T-helper 17 cell (primary cell): ENCODE results near the gene TYMP. TPM values are rescaled to one million over a fixed set of nuclear protein-coding genes. Genes with fewer than 3 reads are reported as not detected.

Experiments
- ATAC-seq: fragments of 150-1000 bp; cut with Tn5 transposase; 2 replicates; pipeline ENCODE4 v1.10.0; 2021; ENCODE audit warnings: mild to moderate bottlenecking, moderate library complexity
- DNase-seq, 3 donors: peaks; one replicate each; pipeline versions ENCODE4 v3.0.0 to v3.0.0-alpha.2; 2020 to 2021
- H3K9me3 ChIP-seq: one replicate; pipeline ENCODE4 v1.7.0; 2013; ENCODE audit warnings: low read length, mild to moderate bottlenecking; ENCODE audit not compliant: control insufficient read depth, poor library complexity, severe bottlenecking
- H3K27ac Mint-ChIP-seq: one replicate; pipeline ENCODE4 v1.8.0; 2022; ENCODE audit warnings: mild to moderate bottlenecking, moderate library complexity, mixed read lengths
- H3K27me3 Mint-ChIP-seq: one replicate; pipeline ENCODE4 v1.8.0; 2022; ENCODE audit warnings: mixed read lengths
- H3K36me3 Mint-ChIP-seq: one replicate; pipeline ENCODE4 v1.8.0; 2022; ENCODE audit warnings: low read depth, mixed read lengths
- H3K4me1 Mint-ChIP-seq: one replicate; pipeline ENCODE4 v1.8.0; 2022; ENCODE audit warnings: mild to moderate bottlenecking, mixed read lengths
- H3K4me3 Mint-ChIP-seq: one replicate; pipeline ENCODE4 v1.8.0; 2022; ENCODE audit warnings: mild to moderate bottlenecking, moderate library complexity, mixed read lengths
- total RNA-seq, 4 donors: library from RNA in 2 of 4; stranded (reverse) in 2 of 4; gene quantifications; one replicate each; pipeline ENCODE4 v1.2.3 and lab custom pipeline; 2022 to 2026

TYMP gene
- total RNA-seq, 2 donors from 2014 or later, result 22.3 to 25.9 TPM

DNA sequence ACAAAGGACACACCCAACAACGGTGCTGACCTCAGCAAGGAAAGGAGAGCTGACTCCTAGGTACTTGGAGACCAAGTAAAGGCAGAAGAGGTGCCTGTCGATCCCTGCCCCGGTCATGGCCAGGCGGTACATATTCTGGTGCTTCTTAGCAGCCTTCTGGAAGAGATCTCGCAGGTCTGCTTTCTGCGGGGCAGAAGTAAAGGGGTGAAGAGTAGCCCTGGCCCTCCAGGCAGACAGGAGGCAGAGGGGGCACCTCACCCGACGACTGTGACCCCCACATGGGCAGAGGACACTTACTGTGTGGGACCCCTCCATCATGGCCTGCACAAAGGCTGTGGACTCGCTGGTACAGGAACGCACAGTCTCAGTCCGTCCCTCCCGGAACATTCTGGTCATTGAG, 41.0 kb upstream of the TYMP start:
- H3K4me3 Mint-ChIP-seq, result no peak overlapping the region
- H3K36me3 Mint-ChIP-seq, result no peaks in the 10 kb centered on the region
- H3K27me3 Mint-ChIP-seq, result no peaks in the 10 kb centered on the region
- DNase-seq (no peak), ATAC-seq (no peak)
- H3K9me3 ChIP-seq, result no peaks in the 10 kb centered on the region
- H3K27ac Mint-ChIP-seq, result no peak overlapping the region
- H3K4me1 Mint-ChIP-seq, result peaks cover 4% of the 10 kb centered on the region

DNA sequence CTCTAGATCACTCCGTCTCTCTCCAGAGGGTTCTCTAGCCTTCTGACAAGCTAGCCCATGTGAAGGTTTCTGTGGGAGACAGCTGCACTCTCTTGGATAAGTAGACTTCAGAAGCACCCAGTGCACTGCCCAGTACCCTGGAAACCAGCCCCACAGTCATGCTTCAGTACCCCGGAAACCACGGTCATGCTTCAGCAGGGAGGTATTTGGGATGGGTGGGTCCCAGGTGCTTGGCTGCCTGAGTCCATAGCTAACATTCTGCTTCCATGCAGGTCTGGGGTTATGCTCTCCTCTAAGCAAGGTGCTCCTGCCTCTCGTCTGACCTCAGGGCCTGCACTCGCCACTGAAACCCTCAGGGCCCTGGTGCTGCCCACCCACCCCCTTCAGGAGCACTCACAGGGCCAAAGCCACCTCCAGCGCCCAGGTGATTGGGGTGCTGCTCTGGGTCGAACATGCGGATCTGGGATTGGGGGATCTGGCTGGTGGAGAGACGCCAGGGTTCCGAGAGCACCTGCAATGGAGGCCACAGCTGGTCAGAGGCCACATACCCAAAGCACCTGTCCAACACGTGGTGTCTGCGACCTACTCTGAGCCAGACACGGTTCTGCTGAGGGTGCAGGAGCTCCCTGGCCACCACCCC, 40.2 kb upstream of the TYMP start:
- no peak for DNase-seq
- no peak overlapping the region for H3K27ac Mint-ChIP-seq
- H3K27me3 Mint-ChIP-seq, result no peaks in the 10 kb centered on the region
- H3K9me3 ChIP-seq, result no peaks in the 10 kb centered on the region
- H3K4me1 Mint-ChIP-seq, result peaks cover 4% of the 10 kb centered on the region
- no peaks in the 10 kb centered on the region for H3K36me3 Mint-ChIP-seq
- H3K4me3 Mint-ChIP-seq, result no peak overlapping the region
- ATAC-seq, result no peak

DNA sequence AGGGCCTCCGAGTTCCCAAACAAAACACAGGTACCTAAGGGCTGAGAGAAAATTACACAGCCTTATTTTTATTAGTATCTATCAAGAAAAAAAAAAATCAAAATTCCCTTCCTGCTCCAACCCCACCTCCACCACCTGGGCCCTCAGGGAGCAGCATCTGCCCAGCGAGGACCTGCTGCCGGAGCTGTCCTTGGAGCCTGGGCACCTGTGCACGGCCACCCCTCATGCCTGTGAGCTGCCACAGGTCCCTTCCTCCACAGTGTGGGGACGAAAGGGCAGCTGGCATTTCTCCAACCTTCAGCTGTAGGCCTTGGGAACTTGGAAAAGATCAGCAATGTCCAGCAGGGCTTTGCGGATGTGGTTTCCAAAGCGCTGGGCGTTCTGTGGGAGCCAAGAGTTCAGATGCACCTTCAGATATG, 39.2 kb upstream of the TYMP start:
- no peaks in the 10 kb centered on the region for H3K27me3 Mint-ChIP-seq
- DNase-seq, result no peak
- no peak for ATAC-seq
- H3K4me1 Mint-ChIP-seq, result peaks cover 4% of the 10 kb centered on the region
- H3K27ac Mint-ChIP-seq, result no peak overlapping the region
- H3K9me3 ChIP-seq, result no peaks in the 10 kb centered on the region
- no peaks in the 10 kb centered on the region for H3K36me3 Mint-ChIP-seq
- no peak overlapping the region for H3K4me3 Mint-ChIP-seq

- no peak for DNase-seq
- H3K27me3 Mint-ChIP-seq, result no peaks in the 10 kb centered on the region
- H3K9me3 ChIP-seq, result no peaks in the 10 kb centered on the region
- no peak overlapping the region for H3K27ac Mint-ChIP-seq
- peaks cover 5% of the 10 kb centered on the region for H3K4me1 Mint-ChIP-seq
- H3K36me3 Mint-ChIP-seq, result no peaks in the 10 kb centered on the region
- no peak overlapping the region for H3K4me3 Mint-ChIP-seq
- ATAC-seq, result no peak
Measured at GRCh38 chr22:50568626-50569025, 38.8 kb upstream of the TYMP start.

- Mint-ChIP-seq H3K27ac (no peak overlapping the region), H3K4me3 (no peak overlapping the region), H3K4me1 (peaks cover 13% of the 10 kb centered on the region), H3K36me3 (no peaks in the 10 kb centered on the region), H3K27me3 (no peaks in the 10 kb centered on the region)
- DNase-seq (no peak), ATAC-seq (no peak)
- no peaks in the 10 kb centered on the region for H3K9me3 ChIP-seq
Measured at GRCh38 chr22:50567721-50568252, 38.0 kb upstream of the TYMP start.

GRCh38 chr22:50564289-50564688, 34.5 kb upstream of the TYMP start:
- Mint-ChIP-seq H3K4me3 (no peak overlapping the region), H3K36me3 (no peaks in the 10 kb centered on the region), H3K4me1 (peaks cover 26% of the 10 kb centered on the region), H3K27me3 (no peaks in the 10 kb centered on the region), H3K27ac (no peak overlapping the region)
- ATAC-seq (no peak), DNase-seq (no peak)
- no peaks in the 10 kb centered on the region for H3K9me3 ChIP-seq

DNA sequence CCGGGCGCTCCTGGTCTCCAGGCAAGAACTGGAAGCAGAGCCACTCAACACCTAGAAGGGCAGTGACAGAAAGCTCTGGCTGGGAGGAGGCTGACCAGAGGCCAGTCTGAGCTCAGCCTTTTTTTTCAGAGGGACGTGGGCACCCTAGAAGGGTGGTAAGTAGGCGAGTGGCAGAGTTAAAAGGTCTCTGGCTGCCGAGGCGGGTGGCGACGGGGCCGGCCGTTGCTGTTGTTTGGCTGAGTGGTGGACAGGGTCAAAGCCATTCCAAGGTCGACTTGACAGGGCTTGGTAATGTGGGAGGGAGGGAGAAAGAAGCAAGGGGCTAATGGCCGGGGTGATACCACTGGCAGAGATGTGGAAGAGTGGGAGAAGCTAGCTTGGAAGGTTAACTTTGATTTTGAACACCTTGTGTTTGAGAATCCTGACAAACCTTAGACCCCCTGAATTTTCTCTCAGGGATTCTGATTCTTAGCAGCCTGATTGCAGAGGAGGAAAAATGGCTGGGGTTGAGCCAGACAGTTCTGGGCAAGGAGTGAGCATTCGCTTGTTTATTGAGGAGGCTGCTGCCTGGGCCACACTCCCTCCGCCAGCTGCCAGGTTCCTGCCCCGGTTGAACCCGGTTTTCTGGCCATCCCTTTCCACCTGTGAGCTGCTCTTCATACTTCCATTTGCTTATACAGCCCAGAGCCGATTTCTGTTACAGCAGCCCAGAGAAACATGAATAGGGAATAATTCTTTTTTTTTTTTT, 33.8 kb upstream of the TYMP start:
- H3K4me1 Mint-ChIP-seq, result peaks cover 30% of the 10 kb centered on the region
- peak overlapping the region; percentile 74 for H3K27ac Mint-ChIP-seq
- H3K4me3 Mint-ChIP-seq, result peak overlapping the region; percentile 93
- no peaks in the 10 kb centered on the region for H3K9me3 ChIP-seq
- H3K27me3 Mint-ChIP-seq, result no peaks in the 10 kb centered on the region
- ATAC-seq (no peak), DNase-seq (no peak)
- no peaks in the 10 kb centered on the region for H3K36me3 Mint-ChIP-seq

DNA sequence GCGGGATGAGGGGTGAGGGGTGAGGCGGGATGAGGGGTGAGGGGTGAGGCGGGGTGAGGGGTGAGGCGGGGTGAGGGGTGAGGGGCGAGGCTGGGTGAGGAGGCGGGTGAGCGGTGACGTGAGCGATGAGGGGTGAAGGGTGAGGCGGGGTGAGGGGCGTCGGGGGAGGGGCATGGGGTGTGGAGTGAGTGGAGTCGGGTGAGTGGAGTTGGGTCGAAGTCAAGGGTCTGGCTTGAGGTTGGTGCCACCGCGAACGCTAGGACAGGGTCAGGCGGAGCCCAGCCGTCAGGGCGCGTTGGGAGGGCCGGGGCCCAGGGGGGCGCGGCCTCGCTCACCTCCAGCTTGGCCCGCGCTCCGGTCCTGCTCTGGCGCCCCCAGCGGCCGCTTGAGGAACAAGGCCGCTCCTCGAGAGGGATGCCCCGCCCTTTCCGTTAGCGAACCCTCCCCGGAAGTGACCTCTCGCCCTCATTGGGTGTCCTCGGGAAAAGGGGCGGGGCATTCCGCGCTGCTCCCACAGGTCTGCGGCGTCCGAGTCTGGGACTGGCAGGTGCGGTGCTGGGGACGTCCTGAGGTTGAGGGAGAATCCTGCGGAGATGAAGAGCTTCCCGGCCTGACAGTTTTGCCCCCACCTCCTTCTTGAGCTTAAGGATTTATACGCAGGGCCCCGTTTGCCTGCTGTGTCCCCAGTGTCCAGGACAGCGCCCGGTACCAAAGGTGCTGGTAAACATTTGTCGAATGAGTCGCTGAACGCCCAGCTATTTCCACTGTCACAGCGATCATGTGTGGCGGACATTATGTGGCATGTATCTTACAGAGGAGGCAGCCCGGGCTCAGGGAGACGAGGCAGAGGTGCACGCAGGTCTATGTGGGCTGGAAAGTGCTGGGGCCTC, 33.0 kb upstream of the TYMP start, which contains the start of gene SYCE3:
Gene SYCE3 (minus strand): TSS at position 397 of the 890 bp plus-strand sequence. CDS start 6,514 bp downstream, outside the sequence.
- peak; percentile 98 for ATAC-seq
- peak; percentile 96 to 99 (median 98) for DNase-seq
- no peaks in the 10 kb centered on the region for H3K36me3 Mint-ChIP-seq
- peaks cover 31% of the 10 kb centered on the region for H3K4me1 Mint-ChIP-seq
- peak within 1 kb of the TSS; percentile 93 for H3K4me3 Mint-ChIP-seq
- no peaks in the 10 kb centered on the region for H3K27me3 Mint-ChIP-seq
- H3K27ac Mint-ChIP-seq, result peak within 1 kb of the TSS; percentile 74
- no peaks in the 10 kb centered on the region for H3K9me3 ChIP-seq

DNA sequence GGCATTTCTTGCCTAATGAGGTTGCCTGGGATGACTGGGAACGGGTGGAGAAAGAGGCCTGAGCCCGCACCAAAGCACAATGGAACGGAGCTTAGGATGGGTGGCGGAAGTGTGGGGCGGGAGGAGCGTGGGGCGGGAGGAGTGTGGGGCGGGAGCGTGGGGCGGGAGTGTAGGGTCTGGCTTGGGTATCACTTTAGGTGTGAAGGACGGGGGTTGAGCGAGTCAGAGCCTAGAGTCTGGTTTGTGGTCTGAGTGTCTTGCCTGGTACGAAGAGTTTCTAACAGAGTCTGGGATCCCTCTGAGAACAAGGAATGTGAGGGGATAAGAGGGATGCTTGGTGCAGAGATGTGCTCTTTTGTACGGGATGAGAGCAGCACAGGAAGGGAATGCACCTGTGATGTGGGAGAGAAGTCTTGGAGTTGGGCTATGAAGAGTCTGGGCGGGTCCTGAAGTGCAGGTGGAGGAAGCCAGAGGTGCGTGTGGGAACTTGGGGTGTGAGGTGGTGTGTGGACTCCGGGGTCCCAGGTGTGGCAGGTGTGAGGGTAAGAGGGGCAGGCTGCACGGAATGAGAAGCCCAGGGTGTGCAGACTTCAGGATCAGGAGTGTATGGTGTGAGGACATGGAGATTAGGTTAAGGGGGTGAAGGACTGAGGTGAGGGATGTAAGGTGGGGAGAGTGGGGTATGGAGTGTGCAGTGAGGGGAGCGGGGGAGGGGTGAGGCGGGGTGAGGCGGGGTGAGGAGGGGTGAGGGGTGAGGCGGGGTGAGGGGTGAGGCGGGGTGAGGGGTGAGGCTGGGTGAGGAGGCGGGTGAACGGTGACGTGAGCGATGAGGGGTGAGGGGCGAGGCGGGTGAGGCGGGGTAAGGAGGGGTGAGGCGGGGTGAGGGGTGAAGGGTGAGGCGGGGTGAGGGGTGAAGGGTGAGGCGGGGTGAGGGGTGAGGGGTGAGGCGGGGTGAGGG, 31.9 kb upstream of the TYMP start:
- peak overlapping the region; percentile 68 for H3K4me3 Mint-ChIP-seq
- ATAC-seq (no peak), DNase-seq (no peak)
- no peaks in the 10 kb centered on the region for H3K27me3 Mint-ChIP-seq
- peak overlapping the region; percentile 60 for H3K27ac Mint-ChIP-seq
- H3K4me1 Mint-ChIP-seq, result peaks cover 31% of the 10 kb centered on the region
- no peaks in the 10 kb centered on the region for H3K9me3 ChIP-seq
- no peaks in the 10 kb centered on the region for H3K36me3 Mint-ChIP-seq

GRCh38 chr22:50560034-50560433, 30.2 kb upstream of the TYMP start:
- Mint-ChIP-seq H3K4me1 (peaks cover 27% of the 10 kb centered on the region), H3K36me3 (no peaks in the 10 kb centered on the region), H3K4me3 (no peak overlapping the region), H3K27ac (peak overlapping the region; percentile 60), H3K27me3 (no peaks in the 10 kb centered on the region)
- H3K9me3 ChIP-seq, result no peaks in the 10 kb centered on the region
- DNase-seq (no peak), ATAC-seq (no peak)

GRCh38 chr22:50556703-50557102, 26.9 kb upstream of the TYMP start:
- H3K4me1 Mint-ChIP-seq, result peaks cover 19% of the 10 kb centered on the region
- H3K36me3 Mint-ChIP-seq, result no peaks in the 10 kb centered on the region
- DNase-seq, result no peak
- ATAC-seq, result no peak
- no peaks in the 10 kb centered on the region for H3K9me3 ChIP-seq
- H3K27ac Mint-ChIP-seq, result no peak overlapping the region
- no peak overlapping the region for H3K4me3 Mint-ChIP-seq
- no peaks in the 10 kb centered on the region for H3K27me3 Mint-ChIP-seq

- H3K27me3 Mint-ChIP-seq, result no peaks in the 10 kb centered on the region
- H3K27ac Mint-ChIP-seq, result no peak overlapping the region
- H3K4me1 Mint-ChIP-seq, result peaks cover 18% of the 10 kb centered on the region
- no peak overlapping the region for H3K4me3 Mint-ChIP-seq
- H3K9me3 ChIP-seq, result no peaks in the 10 kb centered on the region
- no peak for ATAC-seq
- no peaks in the 10 kb centered on the region for H3K36me3 Mint-ChIP-seq
- no peak for DNase-seq
Measured at GRCh38 chr22:50553310-50553709, 23.5 kb upstream of the TYMP start.
